ENCODE data around the gene TSPAN15. TPM values are rescaled to one million over a fixed set of nuclear protein-coding genes. Genes with fewer than 3 reads are reported as not detected.

Gene TSPAN15
- total RNA-seq, 1 experiment from 2014 or later: 7.7 TPM

DNA sequence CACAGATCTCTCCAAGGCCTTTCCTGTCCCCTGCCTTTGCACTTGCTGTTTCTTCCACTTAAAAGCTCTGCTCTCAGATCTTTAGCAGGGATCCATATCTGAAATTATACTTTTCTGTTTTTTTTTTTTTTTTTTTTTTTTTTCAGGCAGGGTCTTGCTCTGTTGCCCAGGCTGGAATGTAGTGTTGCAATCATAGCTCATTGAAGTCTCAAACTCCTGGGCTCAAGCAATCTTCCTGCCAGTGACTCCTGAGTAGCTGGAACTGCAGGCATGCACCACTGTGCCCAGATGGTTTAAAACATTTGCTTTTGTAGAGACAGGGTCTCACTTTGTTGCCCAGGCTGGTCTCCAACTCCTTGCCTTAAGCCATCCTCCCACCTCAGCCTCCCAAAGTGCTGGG is 5.0 kb upstream of the TSPAN15 start:
- Mint-ChIP-seq H3K4me3 (no peak overlapping the region), H3K9me3 (peaks cover 0 to 3% of the 10 kb centered on the region in 2 experiments; a peak in 2 of 5 replicates), H3K27me3 (ENCODE audit: low read depth) (peaks cover 81% of the 10 kb centered on the region), H3K4me1 (peaks cover 8 to 12% of the 10 kb centered on the region in 2 experiments), H3K27ac (no peak overlapping the region), H3K36me3 (ENCODE audit: insufficient read depth in 1 of 3, low read depth in 3 of 3) (no peaks in the 10 kb centered on the region)
- H4K91ac ChIP-seq (ENCODE audit: insufficient read length, low read depth, low read length): no peak overlapping the region
- H3K9me3 ChIP-seq (ENCODE audit: control insufficient read depth, low read depth, low read length): no peaks in the 10 kb centered on the region
- no peak overlapping the region for H2BK12ac ChIP-seq (ENCODE audit: insufficient read length, low read depth, low read length)
- no peak overlapping the region for H3K23ac ChIP-seq (ENCODE audit: insufficient read length, low read depth, low read length)
- no peak overlapping the region for H2BK5ac ChIP-seq (ENCODE audit: insufficient read length, low read length)
- H2AK5ac ChIP-seq (ENCODE audit: insufficient read length, low read length): no peak overlapping the region
- H3K14ac ChIP-seq (ENCODE audit: insufficient read depth, low read length): no peak overlapping the region
- no peak overlapping the region for H4K5ac ChIP-seq (ENCODE audit: insufficient read length, low read depth, low read length)
- no peak overlapping the region for H3K4me2 ChIP-seq (ENCODE audit: insufficient read depth, insufficient read length, low read length)
- no peak overlapping the region for H2BK20ac ChIP-seq (ENCODE audit: low read depth, low read length, poor library complexity, severe bottlenecking)
- H4K8ac ChIP-seq (replicated peaks; ENCODE audit: insufficient read length, low read depth, low read length): no peak overlapping the region
- TF ChIP-seq, protein P1, sequence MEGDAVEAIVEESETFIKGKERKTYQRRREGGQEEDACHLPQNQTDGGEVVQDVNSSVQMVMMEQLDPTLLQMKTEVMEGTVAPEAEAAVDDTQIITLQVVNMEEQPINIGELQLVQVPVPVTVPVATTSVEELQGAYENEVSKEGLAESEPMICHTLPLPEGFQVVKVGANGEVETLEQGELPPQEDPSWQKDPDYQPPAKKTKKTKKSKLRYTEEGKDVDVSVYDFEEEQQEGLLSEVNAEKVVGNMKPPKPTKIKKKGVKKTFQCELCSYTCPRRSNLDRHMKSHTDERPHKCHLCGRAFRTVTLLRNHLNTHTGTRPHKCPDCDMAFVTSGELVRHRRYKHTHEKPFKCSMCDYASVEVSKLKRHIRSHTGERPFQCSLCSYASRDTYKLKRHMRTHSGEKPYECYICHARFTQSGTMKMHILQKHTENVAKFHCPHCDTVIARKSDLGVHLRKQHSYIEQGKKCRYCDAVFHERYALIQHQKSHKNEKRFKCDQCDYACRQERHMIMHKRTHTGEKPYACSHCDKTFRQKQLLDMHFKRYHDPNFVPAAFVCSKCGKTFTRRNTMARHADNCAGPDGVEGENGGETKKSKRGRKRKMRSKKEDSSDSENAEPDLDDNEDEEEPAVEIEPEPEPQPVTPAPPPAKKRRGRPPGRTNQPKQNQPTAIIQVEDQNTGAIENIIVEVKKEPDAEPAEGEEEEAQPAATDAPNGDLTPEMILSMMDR (conservative IDR thresholded peaks at IDR 0.05): no peak
- no peaks in the 10 kb centered on the region for H4K20me1 ChIP-seq (ENCODE audit: control insufficient read depth, insufficient read depth, insufficient read length)
- no peak overlapping the region for H2BK120ac ChIP-seq (ENCODE audit: low read depth, low read length, poor library complexity, severe bottlenecking)
- H3K56ac ChIP-seq (ENCODE audit: insufficient read length, low read depth, low read length): no peak overlapping the region
- H2BK15ac ChIP-seq (ENCODE audit: low read depth, low read length): no peak overlapping the region
- no peak overlapping the region for H3K9ac ChIP-seq (ENCODE audit: extremely low read depth, insufficient read length, low read length)
- H3K4ac ChIP-seq (ENCODE audit: low read depth, low read length): no peak overlapping the region
- no peaks in the 10 kb centered on the region for H3K4me1 ChIP-seq (ENCODE audit: insufficient read depth, low read length)
- H3K27ac ChIP-seq (ENCODE audit: insufficient read length, low read depth, low read length): no peak overlapping the region
- no peaks in the 10 kb centered on the region for H3K23me2 ChIP-seq (ENCODE audit: insufficient read length, low read depth, low read length, poor library complexity, severe bottlenecking)
- no peak for DNase-seq
- no peaks in the 10 kb centered on the region for H3K79me2 ChIP-seq (ENCODE audit: insufficient read depth, low read length)
- H3K27me3 ChIP-seq (ENCODE audit: insufficient read depth, low read length): no peaks in the 10 kb centered on the region; the same call in 1 of the 2 replicates
- H3K79me1 ChIP-seq (ENCODE audit: insufficient read depth, low read depth, low read length, poor library complexity, severe bottlenecking): no peaks in the 10 kb centered on the region
- H3T11ph ChIP-seq (ENCODE audit: low read length): no peak overlapping the region
- no peak overlapping the region for H3K18ac ChIP-seq (ENCODE audit: insufficient read length, low read depth, low read length)
- H2AFZ ChIP-seq (ENCODE audit: low read length): no peak overlapping the region

Measured in H9 (cell line).